HG02973 (cell line): ENCODE results near the gene KRT6B.
"Not testable (repeated sequence)": the region's sequence is repeated elsewhere in the genome, so short reads cannot be mapped to it uniquely, and the experiment has no call there.

Source experiments
- ATAC-seq: cut with Tn5 transposase; IDR thresholded peaks from one replicate; pipeline ENCODE4 v1.9.1; 2021; ENCODE audit warnings: moderate library complexity; ENCODE audit not compliant: unreplicated experiment

The KRT6B gene

GRCh38 chr12:52473768-52474167 lies 21.8 kb upstream of the KRT6B start, which contains the start of gene KRT6C:
Gene KRT6C (minus strand): TSS chr12:52473805. CDS start chr12:52473737, 68 bp downstream.
- ATAC-seq: no peak

DNA sequence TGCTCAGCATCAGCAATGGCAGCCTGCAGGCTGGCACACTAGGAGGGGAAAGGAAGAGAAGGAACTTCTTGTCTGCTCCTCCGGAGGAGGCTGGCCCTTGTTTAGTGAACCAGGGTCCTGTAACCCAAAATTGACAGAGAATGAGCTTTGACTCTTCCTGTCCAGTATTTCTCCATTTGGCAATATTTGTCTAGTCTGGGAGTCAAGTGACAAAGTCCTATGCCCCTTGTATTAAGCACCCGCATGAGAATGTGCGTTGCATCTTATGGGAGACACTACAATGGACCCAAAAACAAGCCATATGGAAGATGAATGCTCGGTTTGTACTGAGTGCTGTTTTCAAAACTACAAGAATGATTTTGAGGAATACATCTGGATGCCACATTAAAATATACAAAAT lies 17.9 kb upstream of the KRT6B start:
- no peak for ATAC-seq

- ATAC-seq: no peak
Measured at GRCh38 chr12:52464897-52465296, 13.0 kb upstream of the KRT6B start.

DNA sequence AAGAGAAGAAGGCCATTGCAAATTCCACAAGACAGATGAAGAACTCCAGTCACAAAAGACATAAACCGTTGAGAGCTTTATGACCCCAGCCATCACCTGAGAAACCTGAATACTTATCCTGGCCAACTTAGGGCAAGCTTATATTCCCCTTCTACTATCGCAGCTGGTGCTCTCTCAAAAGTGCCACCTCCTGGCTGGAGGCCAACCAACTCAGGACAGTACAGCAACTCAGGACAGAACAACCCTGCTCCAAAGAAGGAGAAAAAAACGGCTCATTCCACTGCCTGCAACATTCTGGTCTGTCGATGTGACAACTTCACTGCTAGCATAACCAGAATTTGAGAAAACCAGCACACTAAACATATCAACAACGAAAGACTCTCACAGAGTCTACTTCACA lies 9.7 kb upstream of the KRT6B start:
- ATAC-seq: no peak

DNA sequence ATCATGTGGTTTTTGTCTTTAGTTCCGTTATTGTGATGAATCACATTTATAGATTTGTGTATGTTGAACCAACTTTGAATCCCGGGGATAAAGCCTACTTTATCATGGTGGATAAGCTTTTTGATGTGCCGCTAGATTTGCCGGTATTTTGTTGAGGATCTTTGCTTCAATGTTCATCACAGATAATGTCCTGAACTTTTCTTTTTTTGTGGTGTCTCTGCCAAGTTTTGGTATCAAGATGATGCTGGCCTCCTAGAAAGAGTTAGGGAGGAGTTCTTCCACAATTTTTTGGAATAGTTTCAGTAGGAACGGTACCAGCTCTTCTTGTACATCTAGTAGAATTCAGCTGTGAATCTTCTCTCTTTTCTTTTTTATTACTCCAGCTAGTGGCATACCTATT lies 6.9 kb upstream of the KRT6B start:
- no peak for ATAC-seq

DNA sequence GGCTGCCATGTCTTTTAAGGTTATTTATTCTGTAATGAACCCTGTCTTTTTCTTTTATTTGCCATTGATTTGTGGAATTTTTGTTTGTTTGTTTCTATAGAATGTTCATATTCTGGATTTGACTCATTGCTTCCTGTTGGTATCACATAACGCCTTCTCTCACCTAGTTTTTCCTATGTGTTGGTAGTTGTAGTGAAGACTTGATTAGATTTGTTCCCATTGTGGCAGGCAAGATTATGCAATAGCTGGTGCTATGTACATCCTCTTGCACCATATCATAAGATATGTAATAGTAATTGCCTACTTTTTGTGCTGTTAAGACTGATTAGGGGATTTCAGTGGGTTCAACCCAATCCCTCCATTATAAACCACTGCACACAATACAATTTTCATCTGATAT lies 3.9 kb upstream of the KRT6B start:
- ATAC-seq: no peak

DNA sequence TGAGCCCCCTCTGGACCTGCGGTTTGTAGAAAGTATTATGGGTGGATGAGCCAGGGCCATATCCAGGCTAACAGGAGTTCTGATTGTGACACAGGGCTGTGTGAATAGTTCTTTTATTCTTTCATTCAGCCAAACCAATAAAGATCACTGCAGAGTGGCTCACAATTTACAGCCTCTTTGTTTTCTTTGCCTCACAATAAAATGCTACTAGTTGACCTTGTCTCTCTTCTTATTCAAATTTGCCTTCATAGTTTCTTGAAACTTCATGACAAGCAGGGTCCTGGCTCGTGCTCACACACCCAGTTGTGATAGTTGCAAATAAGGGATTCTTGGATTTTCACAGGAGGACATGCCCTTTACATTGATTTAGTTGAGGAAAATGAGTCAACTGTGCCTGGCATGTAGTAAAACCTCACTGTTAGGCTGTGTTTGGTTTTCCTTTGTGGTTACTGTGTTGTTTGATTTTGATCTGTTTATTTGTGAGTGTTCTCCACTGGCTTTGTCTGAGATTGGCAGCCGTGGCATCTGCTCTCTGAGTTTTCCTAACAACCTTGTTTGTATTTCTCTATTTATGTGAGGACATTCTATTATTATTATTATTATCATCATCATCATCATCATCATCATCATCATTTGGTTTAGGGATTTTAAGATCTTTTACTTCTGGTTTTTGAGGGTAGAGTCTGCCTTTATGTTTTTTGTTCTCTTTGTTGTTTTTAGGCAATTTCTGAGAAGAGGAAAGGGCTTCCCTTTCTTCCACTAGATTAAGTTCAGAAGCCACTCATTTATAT lies 2.7 kb upstream of the KRT6B start:
- no peak for ATAC-seq

GRCh38 chr12:52448228-52448627 lies 3.7 kb downstream of the KRT6B start:
- no peak for ATAC-seq

GRCh38 chr12:52447196-52447595 lies 4.8 kb downstream of the KRT6B start:
- ATAC-seq: not testable (repeated sequence)

- no peak for ATAC-seq
Measured at GRCh38 chr12:52446367-52447045, 5.4 kb downstream of the KRT6B start.

GRCh38 chr12:52445876-52446275 lies 6.1 kb downstream of the KRT6B start:
- ATAC-seq: no peak

GRCh38 chr12:52444647-52445595 lies 7.0 kb downstream of the KRT6B start:
- ATAC-seq: no peak

DNA sequence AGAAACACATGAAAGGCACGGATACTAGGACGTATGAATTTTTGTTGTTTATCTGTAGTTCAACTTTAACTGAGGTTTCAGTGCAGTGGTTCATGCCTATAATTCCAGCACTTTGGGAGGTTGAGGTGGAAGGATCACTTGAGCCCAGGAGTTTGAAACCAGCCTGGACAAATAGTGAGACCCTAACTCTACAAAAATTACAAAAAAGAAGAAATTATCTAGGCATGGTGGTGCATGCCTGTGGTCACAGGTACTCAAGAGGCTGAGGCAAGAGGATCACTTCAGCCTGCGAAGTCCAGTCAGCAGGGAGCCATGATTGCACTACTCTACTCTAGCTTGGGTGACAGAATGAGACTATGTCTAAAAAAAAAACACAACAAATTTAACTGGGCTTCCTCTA lies 8.0 kb downstream of the KRT6B start:
- no peak for ATAC-seq

GRCh38 chr12:52442600-52443061 lies 9.3 kb downstream of the KRT6B start:
- ATAC-seq: no peak

DNA sequence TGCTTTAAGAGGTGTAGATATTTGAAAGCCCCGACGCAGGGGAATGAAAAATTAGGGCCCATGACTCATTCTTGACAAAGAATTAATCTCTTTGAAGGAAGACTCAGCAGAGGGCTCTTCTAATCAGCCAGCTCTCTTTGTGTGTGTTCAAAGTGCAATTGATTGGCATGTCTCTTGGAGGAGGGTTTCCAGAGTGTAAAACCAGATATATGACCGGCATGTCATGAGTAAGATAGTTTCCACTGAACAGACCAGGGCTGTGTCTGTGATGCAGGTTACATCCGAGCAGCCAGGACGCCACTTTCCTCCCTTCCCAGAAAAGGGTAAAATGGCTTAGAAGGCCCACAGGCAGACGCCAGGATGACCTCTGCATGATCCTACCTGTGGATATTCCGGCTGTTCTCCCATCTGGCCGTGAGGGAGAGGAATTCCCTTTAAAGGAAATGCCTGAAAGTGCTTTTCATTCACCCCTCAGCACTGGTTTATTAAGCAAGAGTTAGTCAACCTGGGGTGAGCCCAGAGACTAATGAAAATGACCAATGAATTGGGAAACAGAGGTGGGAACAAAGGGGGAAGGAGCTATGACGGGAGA lies 10.5 kb downstream of the KRT6B start:
- ATAC-seq: no peak

DNA sequence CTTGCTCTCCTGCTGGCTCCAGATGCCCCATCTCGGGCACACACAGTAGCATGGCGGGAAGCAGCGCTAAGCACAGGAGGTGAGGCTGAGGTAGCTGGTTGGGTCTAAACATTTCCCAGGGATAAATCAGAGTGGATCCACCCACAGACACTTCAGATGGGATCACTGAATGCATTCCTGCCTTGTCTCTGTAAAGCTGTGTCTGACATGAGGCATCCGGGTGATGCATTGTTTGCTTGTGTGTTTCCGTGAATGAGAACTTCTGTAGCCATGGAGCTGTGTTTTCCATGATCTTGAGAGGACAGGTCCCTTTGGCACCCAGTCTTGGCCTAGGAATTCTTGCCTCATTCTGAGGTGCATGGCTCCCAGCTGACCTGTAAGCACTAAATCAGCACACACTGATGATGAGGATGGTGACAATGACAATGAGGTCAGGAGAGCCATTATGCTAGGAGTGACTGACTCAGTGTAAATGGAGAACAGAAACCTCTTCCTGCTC lies 11.1 kb downstream of the KRT6B start:
- ATAC-seq: no peak

DNA sequence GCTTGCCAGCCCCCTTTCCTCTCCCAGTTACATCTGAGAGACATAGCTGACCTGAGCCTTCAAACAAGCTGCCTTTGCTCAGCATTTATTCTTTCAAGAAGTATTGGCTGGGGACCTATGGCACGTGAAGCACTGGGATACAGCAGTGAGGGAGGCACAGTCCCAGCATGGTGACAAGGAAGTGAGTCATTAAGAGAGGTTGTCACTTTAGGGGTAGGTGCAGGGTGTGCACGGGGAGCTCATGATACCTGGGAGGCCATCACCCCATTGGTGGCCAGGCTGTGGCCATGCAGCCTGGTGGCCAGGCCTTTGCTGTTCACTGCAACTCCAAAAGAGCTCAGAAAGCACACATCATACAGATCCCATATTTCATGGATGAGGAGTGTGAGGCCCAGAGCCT lies 12.1 kb downstream of the KRT6B start:
- ATAC-seq: no peak

DNA sequence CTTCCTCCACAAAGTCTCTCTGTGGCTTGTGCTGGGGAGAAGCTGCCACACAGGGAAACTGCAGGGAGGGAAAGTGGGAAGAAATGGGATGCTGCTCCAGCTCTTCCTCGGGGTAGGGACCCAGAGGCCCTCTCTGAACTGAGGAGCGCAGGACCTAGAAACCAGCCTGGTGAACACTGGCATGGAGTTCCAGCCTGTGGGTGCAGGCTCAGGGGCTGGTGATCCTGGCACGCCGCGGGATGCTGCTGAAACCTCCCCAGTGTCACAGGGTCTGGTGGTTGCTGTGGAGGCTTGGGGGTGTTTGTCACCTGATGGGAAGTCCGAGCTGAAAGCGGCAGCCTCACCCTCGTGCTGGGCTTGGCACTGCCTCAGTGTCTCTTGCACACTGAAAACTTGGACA lies 12.5 kb downstream of the KRT6B start:
- ATAC-seq: no peak

- ATAC-seq: no peak
Measured at GRCh38 chr12:52438305-52439301, 13.3 kb downstream of the KRT6B start.
